BLaER1 treated with 17β-estradiol and CSF1 and Interleukin-3, amounts not matched to agents 10 nM and 100 nM (cell line): ENCODE data around the gene PSMD14.

Experiments
- H3K27ac ChIP-seq, 11 experiments: shearing (Covaris generic); formaldehyde crosslinking; 2 replicates each; pipeline ENCODE4 v1.8.1; 2022
- H3K27me3 ChIP-seq, 11 experiments: shearing (Covaris generic); formaldehyde crosslinking; 2 replicates each; pipeline ENCODE4 v1.8.1; 2022
- H3K36me3 ChIP-seq, 11 experiments: shearing (Covaris generic); formaldehyde crosslinking; 2 replicates each; pipeline ENCODE4 v1.8.1; 2022
- H3K4me1 ChIP-seq, 10 experiments: shearing (Covaris generic); formaldehyde crosslinking; 2 replicates each; pipeline ENCODE4 v1.8.1; 2022
- H3K4me2 ChIP-seq, 11 experiments: shearing (Covaris generic); formaldehyde crosslinking; 2 replicates each; pipeline ENCODE4 v1.8.1; 2022
- H3K4me3 ChIP-seq, 10 experiments: shearing (Covaris generic); formaldehyde crosslinking; 2 replicates each; pipeline ENCODE4 v1.8.1; 2022
- H3K9ac ChIP-seq, 11 experiments: shearing (Covaris generic); formaldehyde crosslinking; 2 replicates each; pipeline ENCODE4 v1.8.1; 2022
- H3K9me3 ChIP-seq, 11 experiments: shearing (Covaris generic); formaldehyde crosslinking; replicated peaks in 1 of 11; 2 replicates each; pipeline ENCODE4 v1.8.1; 2022
- H4K20me1 ChIP-seq, 11 experiments: shearing (Covaris generic); formaldehyde crosslinking; 2 replicates each; pipeline ENCODE4 v1.8.1; 2022
- Cebpa-rat ChIP-seq, 11 experiments: shearing (Covaris generic); IDR thresholded peaks; 2 replicates each; pipeline ENCODE4 v1.8.1; 2022

PSMD14 gene

DNA sequence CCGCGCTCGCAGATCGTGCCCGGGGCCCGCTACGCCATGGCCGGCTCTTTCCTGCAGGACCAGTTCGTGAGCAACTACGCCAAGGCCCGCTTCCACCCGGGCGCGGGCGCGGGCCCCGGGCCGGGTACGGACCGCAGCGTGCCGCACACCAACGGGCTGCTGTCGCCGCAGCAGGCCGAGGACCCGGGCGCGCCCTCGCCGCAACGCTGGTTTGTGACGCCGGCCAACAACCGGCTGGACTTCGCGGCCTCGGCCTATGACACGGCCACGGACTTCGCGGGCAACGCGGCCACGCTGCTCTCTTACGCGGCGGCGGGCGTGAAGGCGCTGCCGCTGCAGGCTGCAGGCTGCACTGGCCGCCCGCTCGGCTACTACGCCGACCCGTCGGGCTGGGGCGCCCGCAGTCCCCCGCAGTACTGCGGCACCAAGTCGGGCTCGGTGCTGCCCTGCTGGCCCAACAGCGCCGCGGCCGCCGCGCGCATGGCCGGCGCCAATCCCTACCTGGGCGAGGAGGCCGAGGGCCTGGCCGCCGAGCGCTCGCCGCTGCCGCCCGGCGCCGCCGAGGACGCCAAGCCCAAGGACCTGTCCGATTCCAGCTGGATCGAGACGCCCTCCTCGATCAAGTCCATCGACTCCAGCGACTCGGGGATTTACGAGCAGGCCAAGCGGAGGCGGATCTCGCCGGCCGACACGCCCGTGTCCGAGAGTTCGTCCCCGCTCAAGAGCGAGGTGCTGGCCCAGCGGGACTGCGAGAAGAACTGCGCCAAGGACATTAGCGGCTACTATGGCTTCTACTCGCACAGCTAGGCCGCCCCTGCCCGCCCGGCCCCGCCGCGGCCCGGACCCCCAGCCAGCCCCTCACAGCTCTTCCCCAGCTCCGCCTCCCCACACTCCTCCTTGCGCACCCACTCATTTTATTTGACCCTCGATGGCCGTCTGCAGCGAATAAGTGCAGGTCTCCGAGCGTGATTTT is 115.5 kb downstream of the PSMD14 start:
- peaks cover 98 to 100% (median 100%) of the 10 kb centered on the region in 11 experiments for H3K27me3 ChIP-seq
- peaks cover 0 to 4% (median 0%) of the 10 kb centered on the region in 11 experiments; a peak in 1 of 22 replicates for H3K36me3 ChIP-seq
- peaks cover 0 to 10% (median 3%) of the 10 kb centered on the region in 10 experiments; a peak in 7 of 20 replicates for H3K4me1 ChIP-seq
- peak overlapping the region in 7 of 11 experiments; percentile 18 to 79 (median 30); a peak in 11 of 22 replicates for H3K4me2 ChIP-seq
- no peak overlapping the region for H3K27ac ChIP-seq
- H3K9me3 ChIP-seq, result peaks cover 56 to 66% (median 59%) of the 10 kb centered on the region in 11 experiments
- peak overlapping the region in 5 of 10 experiments; percentile 13 to 42 (median 38); a peak in 7 of 20 replicates for H3K4me3 ChIP-seq
- no peak overlapping the region for H3K9ac ChIP-seq
- no peak for TF ChIP-seq Cebpa-rat (IDR thresholded peaks at IDR 0.05)
- H4K20me1 ChIP-seq, result peaks cover 0 to 39% (median 13%) of the 10 kb centered on the region in 11 experiments; a peak in 17 of 22 replicates

DNA sequence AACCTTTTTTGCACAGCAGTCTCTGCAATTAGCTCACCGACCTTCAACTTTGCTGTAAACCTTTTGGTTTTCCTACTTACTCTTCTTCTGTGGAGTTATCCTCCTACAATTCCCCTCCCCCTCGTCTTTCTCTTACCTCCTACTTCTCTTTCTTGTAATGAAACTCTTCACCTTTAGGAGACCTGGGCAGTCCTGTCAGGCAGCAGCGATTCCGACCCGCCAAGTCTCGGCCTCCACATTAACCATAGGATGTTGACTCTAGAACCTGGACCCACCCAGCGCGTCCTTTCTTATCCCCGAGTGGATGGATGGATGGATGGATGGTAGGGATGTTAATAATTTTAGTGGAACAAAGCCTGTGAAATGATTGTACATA is 116.2 kb downstream of the PSMD14 start:
- peaks cover 0 to 5% (median 0%) of the 10 kb centered on the region in 10 experiments; a peak in 2 of 20 replicates for H3K4me1 ChIP-seq
- H3K27me3 ChIP-seq, result peaks cover 91 to 98% (median 94%) of the 10 kb centered on the region in 11 experiments
- peaks cover 0 to 32% (median 8%) of the 10 kb centered on the region in 11 experiments; a peak in 13 of 22 replicates for H4K20me1 ChIP-seq
- TF ChIP-seq Cebpa-rat (IDR thresholded peaks at IDR 0.05), result no peak
- H3K4me3 ChIP-seq, result no peak overlapping the region
- no peak overlapping the region for H3K27ac ChIP-seq
- no peak overlapping the region for H3K9ac ChIP-seq
- peaks cover 0 to 4% (median 0%) of the 10 kb centered on the region in 11 experiments; a peak in 1 of 22 replicates for H3K36me3 ChIP-seq
- H3K9me3 ChIP-seq, result peaks cover 56 to 66% (median 59%) of the 10 kb centered on the region in 11 experiments
- H3K4me2 ChIP-seq, result no peak overlapping the region

DNA sequence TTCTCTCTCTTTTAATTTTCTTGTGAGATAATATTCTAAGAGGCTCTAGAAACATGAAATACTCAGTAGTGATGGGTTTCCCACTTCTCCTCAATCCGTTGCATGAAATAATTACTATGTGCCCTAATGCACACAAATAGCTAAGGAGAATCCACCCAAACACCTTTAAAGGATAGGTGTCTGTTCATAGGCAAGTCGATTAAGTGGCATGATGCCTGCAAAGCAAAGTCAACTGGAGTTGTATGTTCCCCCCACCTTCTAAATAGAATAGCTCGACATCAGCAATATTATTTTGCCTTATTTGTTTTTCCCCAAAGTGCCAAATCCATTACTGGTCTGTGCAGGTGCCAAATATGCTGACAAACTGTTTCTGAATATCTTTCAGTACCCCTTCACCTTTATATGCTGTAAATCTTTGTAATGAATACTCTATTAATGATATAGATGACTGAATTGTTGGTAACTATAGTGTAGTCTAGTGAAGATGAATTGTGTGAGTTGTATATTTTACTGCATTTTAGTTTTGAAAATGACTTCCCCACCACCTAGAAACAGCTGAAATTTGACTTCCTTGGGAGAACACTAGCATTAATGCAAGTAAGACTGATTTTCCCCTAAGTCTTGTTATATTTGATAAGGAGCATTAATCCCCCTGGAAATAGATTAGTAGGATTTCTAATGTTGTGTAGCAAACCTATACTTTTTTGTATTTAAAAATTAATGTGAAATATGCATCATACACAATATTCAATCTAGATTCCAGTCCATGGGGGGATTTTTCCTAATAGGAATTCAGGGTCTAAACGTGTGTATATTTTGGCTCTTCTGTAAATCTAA is 116.9 kb downstream of the PSMD14 start:
- Histone ChIP-seq H3K9ac (no peak overlapping the region), H3K9me3 (peaks cover 56 to 66% (median 59%) of the 10 kb centered on the region in 11 experiments), H3K4me2 (no peak overlapping the region), H3K4me3 (no peak overlapping the region), H3K27ac (no peak overlapping the region), H3K4me1 (peaks cover 0 to 5% (median 0%) of the 10 kb centered on the region in 10 experiments; a peak in 2 of 20 replicates), H3K27me3 (peaks cover 84 to 92% (median 86%) of the 10 kb centered on the region in 11 experiments), H4K20me1 (peaks cover 0 to 25% (median 7%) of the 10 kb centered on the region in 11 experiments; a peak in 12 of 22 replicates), H3K36me3 (peaks cover 0 to 4% (median 0%) of the 10 kb centered on the region in 11 experiments; a peak in 1 of 22 replicates)
- TF ChIP-seq Cebpa-rat (IDR thresholded peaks at IDR 0.05), result no peak

DNA sequence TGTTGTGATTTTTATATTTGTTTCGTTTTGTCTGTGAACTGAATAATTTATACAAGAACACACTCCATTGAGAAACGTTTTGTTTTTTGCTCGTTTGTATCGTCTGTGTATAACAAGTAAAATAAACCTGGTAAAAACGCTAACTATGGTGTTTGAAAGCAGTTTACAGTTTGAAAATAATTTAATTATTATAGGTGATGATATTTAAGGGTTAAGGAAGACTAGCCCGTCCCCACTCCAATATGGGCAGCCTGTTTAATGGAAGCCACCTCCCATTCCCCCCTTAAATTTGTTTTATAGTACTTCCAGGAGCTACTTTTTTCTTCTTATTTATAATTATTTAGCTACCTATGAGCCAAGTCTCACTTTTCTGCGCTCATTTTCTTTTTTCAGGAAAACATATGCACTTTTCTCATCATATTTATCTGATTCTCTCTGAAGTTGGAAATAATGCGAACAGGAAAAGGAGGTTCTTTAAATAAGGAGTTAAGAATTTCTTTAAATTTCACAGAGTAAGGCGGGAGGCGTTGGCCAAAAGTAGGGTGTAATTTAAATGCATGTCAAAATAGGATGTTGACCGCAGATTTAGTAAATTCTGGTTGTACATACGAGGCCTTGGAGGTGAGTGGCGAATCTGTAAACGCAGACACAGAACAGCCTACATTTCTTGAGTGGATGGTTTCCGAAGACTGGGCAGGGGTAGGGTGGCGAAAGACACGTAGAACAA is 117.7 kb downstream of the PSMD14 start:
- Histone ChIP-seq H3K4me2 (no peak overlapping the region), H3K4me3 (no peak overlapping the region; a peak in 1 of 20 replicates)

DNA sequence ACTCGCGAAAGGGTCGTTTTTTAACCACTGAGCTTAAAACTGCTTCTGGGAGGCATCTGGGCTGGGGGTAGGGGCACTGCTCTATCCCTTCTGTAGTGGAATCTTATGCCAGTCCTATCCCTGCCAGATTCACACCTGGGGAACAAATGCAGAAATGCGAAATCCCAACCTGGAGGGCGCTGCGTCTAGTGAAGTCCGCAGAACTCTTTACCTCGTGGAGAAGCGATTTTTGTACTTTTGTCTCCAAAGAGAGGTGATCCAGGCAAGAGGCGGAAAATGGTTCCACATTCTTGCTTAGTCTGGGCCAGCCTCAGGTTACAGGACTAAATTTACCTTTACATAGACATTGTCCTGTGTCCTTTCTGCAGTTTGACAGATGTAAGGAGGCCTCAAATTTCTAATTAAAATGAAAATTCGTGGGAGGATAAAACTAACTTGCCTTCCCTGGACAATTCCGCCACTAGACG is 118.3 kb downstream of the PSMD14 start:
- H3K4me3 ChIP-seq, result no peak overlapping the region; a peak in 2 of 20 replicates
- peaks cover 56 to 65% (median 59%) of the 10 kb centered on the region in 11 experiments for H3K9me3 ChIP-seq
- peaks cover 70 to 78% (median 73%) of the 10 kb centered on the region in 11 experiments for H3K27me3 ChIP-seq
- TF ChIP-seq Cebpa-rat (IDR thresholded peaks at IDR 0.05), result no peak
- H3K36me3 ChIP-seq, result peaks cover 0 to 4% (median 0%) of the 10 kb centered on the region in 11 experiments; a peak in 1 of 22 replicates
- no peak overlapping the region for H3K4me2 ChIP-seq
- H3K4me1 ChIP-seq, result peaks cover 0 to 5% (median 0%) of the 10 kb centered on the region in 10 experiments; a peak in 2 of 20 replicates
- no peak overlapping the region for H3K27ac ChIP-seq
- H3K9ac ChIP-seq, result no peak overlapping the region
- peaks cover 0 to 15% (median 0%) of the 10 kb centered on the region in 11 experiments; a peak in 8 of 22 replicates for H4K20me1 ChIP-seq

More for the DNA sequence above, 117.7 kb downstream of the PSMD14 start:
- Histone ChIP-seq H4K20me1 (peaks cover 0 to 17% (median 1%) of the 10 kb centered on the region in 11 experiments; a peak in 10 of 22 replicates), H3K27ac (no peak overlapping the region), H3K9me3 (peaks cover 56 to 66% (median 59%) of the 10 kb centered on the region in 11 experiments), H3K36me3 (peaks cover 0 to 4% (median 0%) of the 10 kb centered on the region in 11 experiments; a peak in 1 of 22 replicates), H3K27me3 (peaks cover 76 to 84% (median 79%) of the 10 kb centered on the region in 11 experiments), H3K4me1 (peaks cover 0 to 5% (median 0%) of the 10 kb centered on the region in 10 experiments; a peak in 2 of 20 replicates), H3K9ac (no peak overlapping the region)
- TF ChIP-seq Cebpa-rat (IDR thresholded peaks at IDR 0.05), result no peak

DNA sequence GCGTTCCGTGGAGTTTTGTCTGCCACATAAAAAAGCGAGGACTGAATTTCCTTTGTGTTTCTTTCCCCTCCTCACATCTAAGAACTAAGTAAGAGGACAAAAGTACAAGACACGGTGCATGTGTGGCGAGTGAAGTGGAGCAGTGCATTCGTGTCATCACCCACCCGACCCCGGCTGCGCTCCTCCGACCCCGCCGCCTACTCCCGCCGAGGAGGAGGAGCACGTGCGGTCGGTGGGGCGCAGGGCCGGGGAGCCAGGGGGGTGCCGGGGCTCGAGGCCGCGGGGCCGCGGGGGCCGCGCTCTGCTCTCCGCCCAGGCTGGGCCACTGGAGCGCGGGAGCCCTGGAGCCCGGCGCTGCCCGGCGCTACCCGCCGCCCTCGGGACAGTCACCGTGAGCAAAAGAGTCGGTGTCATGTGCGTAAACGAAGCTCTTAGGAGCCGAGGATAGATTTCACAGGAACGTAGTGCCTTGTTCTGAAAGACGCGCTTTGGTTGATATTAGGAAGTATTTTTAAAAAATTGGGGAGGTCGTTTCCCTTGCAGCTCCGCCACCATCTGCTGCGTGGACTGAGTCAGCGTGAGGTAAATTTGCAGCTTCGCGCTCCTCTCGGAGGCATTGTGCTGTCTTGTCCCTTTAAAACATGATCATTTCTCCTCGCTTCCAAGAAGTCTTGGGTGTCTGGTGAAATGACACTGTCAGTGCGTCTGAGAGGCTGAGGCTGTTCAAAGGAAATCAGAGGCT is 118.9 kb downstream of the PSMD14 start:
- Histone ChIP-seq H3K36me3 (peaks cover 0 to 4% (median 0%) of the 10 kb centered on the region in 11 experiments; a peak in 1 of 22 replicates), H3K27ac (no peak overlapping the region), H3K4me3 (peak overlapping the region in 1 of 10 experiments; percentile 21; a peak in 1 of 20 replicates), H3K9ac (no peak overlapping the region), H4K20me1 (peaks cover 0 to 15% (median 0%) of the 10 kb centered on the region in 11 experiments; a peak in 7 of 22 replicates), H3K4me2 (no peak overlapping the region), H3K4me1 (peaks cover 0 to 5% (median 0%) of the 10 kb centered on the region in 10 experiments; a peak in 2 of 20 replicates), H3K27me3 (peaks cover 64 to 72% (median 67%) of the 10 kb centered on the region in 11 experiments), H3K9me3 (peaks cover 55 to 62% (median 58%) of the 10 kb centered on the region in 11 experiments)
- no peak for TF ChIP-seq Cebpa-rat (IDR thresholded peaks at IDR 0.05)
